IPS-18c (cell line): ENCODE data around the gene CXXC1.
"Not testable (repeated sequence)": the region's sequence is repeated elsewhere in the genome, so short reads cannot be mapped to it uniquely, and the experiment has no call there.

ENCODE experiments used
- H3K4me3 ChIP-seq: 2 replicates; pipeline ENCODE4 v1.7.0; 2013; ENCODE audit warnings: low read depth, mild to moderate bottlenecking, low read length, moderate library complexity; ENCODE audit not compliant: insufficient read depth
- H3K9me3 ChIP-seq: one replicate; pipeline ENCODE4 v1.6.1; 2013; ENCODE audit warnings: mild to moderate bottlenecking, low read length, moderate library complexity; ENCODE audit not compliant: control insufficient read depth, insufficient read depth

The CXXC1 gene

GRCh38 chr18:50301074-50301473 lies 13.6 kb upstream of the CXXC1 start:
- Histone ChIP-seq H3K4me3 (no peak overlapping the region), H3K9me3 (no peaks in the 10 kb centered on the region)

- H3K4me3 ChIP-seq: no peak overlapping the region
- no peaks in the 10 kb centered on the region for H3K9me3 ChIP-seq
These were observed 12.3 kb upstream of the CXXC1 start for GRCh38 chr18:50299626-50300388.

GRCh38 chr18:50298443-50299284 lies 11.2 kb upstream of the CXXC1 start:
- H3K9me3 ChIP-seq: no peaks in the 10 kb centered on the region
- H3K4me3 ChIP-seq: peak overlapping the region; percentile 28; the same call in 1 of the 2 replicates

GRCh38 chr18:50297621-50298442 lies 10.3 kb upstream of the CXXC1 start:
- H3K4me3 ChIP-seq: peak overlapping the region; percentile 28
- no peaks in the 10 kb centered on the region for H3K9me3 ChIP-seq

- Histone ChIP-seq H3K9me3 (no peaks in the 10 kb centered on the region), H3K4me3 (no peak overlapping the region)
These were observed 5.5 kb upstream of the CXXC1 start for GRCh38 chr18:50293039-50293438.

- H3K4me3 ChIP-seq: no peak overlapping the region
- H3K9me3 ChIP-seq: no peaks in the 10 kb centered on the region
These were observed 1.6 kb upstream of the CXXC1 start for GRCh38 chr18:50289108-50289443.

- H3K9me3 ChIP-seq: not testable (repeated sequence)
These were observed 1.0 kb upstream of the CXXC1 start for GRCh38 chr18:50288348-50289107.

GRCh38 chr18:50287028-50287440 lies 458 bp downstream of the CXXC1 start:
- Histone ChIP-seq H3K4me3 (peak overlapping the region; percentile 93), H3K9me3 (no peaks in the 10 kb centered on the region)

More at GRCh38 chr18:50288348-50289107, 1.0 kb upstream of the CXXC1 start:
- peak overlapping the region; percentile 96 for H3K4me3 ChIP-seq

GRCh38 chr18:50286391-50287027 lies 983 bp downstream of the CXXC1 start:
- Histone ChIP-seq H3K4me3 (peak overlapping the region; percentile 93), H3K9me3 (no peaks in the 10 kb centered on the region)

GRCh38 chr18:50285631-50286321 lies 1.7 kb downstream of the CXXC1 start:
- Histone ChIP-seq H3K4me3 (no peak overlapping the region), H3K9me3 (no peaks in the 10 kb centered on the region)

GRCh38 chr18:50285071-50285470 lies 2.4 kb downstream of the CXXC1 start:
- Histone ChIP-seq H3K4me3 (no peak overlapping the region), H3K9me3 (no peaks in the 10 kb centered on the region)

- H3K9me3 ChIP-seq: no peaks in the 10 kb centered on the region
- H3K4me3 ChIP-seq: no peak overlapping the region
These were observed 3.1 kb downstream of the CXXC1 start for GRCh38 chr18:50284255-50284885.

GRCh38 chr18:50283469-50284209 lies 3.9 kb downstream of the CXXC1 start:
- H3K4me3 ChIP-seq: no peak overlapping the region
- no peaks in the 10 kb centered on the region for H3K9me3 ChIP-seq

- no peaks in the 10 kb centered on the region for H3K9me3 ChIP-seq
- H3K4me3 ChIP-seq: no peak overlapping the region
These were observed 4.8 kb downstream of the CXXC1 start for GRCh38 chr18:50282521-50283335.
